Esophagus squamous epithelium (tissue), 4 donors: Measurements from ENCODE around the gene FCGR2B.

Experiments
- POLR2A ChIP-seq, 4 donors: fragments of 450-650 bp; IDR thresholded peaks; one replicate each; pipeline ENCODE4 v1.6.1; 2017; ENCODE audit warnings: antibody characterized with exemption in 4 of 4, mild to moderate bottlenecking in 4 of 4, moderate library complexity in 3 of 4
- TF ChIP-seq, protein P1 (sequence below), 6 experiments: fragments of 450-650 bp in 4 of 6; fragments of 200-600 bp in 2 of 6; sonication (generic) in 2 of 6; IDR thresholded peaks; one replicate each; pipeline ENCODE4 v1.5.1; 2016 to 2019; ENCODE audit warnings: antibody characterized with exemption in 6 of 6, mild to moderate bottlenecking in 4 of 6, moderate library complexity in 4 of 6

DNA sequence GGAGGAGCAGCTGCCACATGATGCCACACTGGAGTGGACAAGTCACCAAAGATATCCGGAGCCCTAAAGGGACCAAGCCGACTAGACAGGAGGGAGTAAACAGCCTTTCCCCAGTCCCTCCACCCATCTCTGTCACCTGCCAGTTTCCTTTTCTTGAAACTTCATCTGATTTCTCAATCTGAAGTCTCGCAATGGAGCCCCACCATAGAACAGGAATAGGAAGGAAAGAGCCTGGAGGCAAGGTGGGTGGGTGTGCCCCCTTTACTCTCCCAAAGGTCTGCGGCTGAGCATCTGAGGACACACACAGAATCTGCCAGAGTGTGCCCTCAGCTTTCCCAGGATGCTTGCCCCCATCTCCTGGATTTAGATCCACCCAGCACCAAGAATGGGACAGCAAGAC is 31.9 kb upstream of the FCGR2B start, which contains the start of gene FCGR3B:
- TF ChIP-seq, protein P1, sequence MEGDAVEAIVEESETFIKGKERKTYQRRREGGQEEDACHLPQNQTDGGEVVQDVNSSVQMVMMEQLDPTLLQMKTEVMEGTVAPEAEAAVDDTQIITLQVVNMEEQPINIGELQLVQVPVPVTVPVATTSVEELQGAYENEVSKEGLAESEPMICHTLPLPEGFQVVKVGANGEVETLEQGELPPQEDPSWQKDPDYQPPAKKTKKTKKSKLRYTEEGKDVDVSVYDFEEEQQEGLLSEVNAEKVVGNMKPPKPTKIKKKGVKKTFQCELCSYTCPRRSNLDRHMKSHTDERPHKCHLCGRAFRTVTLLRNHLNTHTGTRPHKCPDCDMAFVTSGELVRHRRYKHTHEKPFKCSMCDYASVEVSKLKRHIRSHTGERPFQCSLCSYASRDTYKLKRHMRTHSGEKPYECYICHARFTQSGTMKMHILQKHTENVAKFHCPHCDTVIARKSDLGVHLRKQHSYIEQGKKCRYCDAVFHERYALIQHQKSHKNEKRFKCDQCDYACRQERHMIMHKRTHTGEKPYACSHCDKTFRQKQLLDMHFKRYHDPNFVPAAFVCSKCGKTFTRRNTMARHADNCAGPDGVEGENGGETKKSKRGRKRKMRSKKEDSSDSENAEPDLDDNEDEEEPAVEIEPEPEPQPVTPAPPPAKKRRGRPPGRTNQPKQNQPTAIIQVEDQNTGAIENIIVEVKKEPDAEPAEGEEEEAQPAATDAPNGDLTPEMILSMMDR (IDR thresholded peaks at IDR 0.05) = no peak
- TF ChIP-seq POLR2A (IDR thresholded peaks at IDR 0.05) = no peak
